AG04450 (cell line): Measurements from ENCODE around the gene NSUN7. TPM values are rescaled to one million over a fixed set of nuclear protein-coding genes. Genes with fewer than 3 reads are reported as not detected.

Experiments
- CTCF ChIA-PET: fragments of 300-600, 350-600 bp; formaldehyde crosslinking; extraction: SDS; loops from one replicate; lab custom pipeline; 2022; ENCODE audit warnings: antibody characterized with exemption, inconsistent platforms; lab: Charles Lee
- POLR2A ChIA-PET: fragments of 350-600 bp; formaldehyde crosslinking; extraction: SDS; loops from one replicate; lab custom pipeline; 2021; ENCODE audit warnings: antibody characterized with exemption, inconsistent platforms; lab: Yijun Ruan, JAX
- DNase-seq: peaks from one replicate; pipeline ENCODE4 v3.0.0-alpha.2; 2011; ENCODE audit warnings: low read depth, low spot score
- H3K27ac ChIP-seq: one replicate; pipeline ENCODE4 v1.5.1; 2012; ENCODE audit warnings: low read depth, low read length, control low read depth
- H3K27me3 ChIP-seq: one replicate; pipeline ENCODE4 v1.6.0; 2012; ENCODE audit warnings: low read length; ENCODE audit not compliant: control insufficient read depth, insufficient read depth
- H3K4me3 ChIP-seq: 2 replicates; pipeline ENCODE4 v1.5.1; 2011; ENCODE audit warnings: mild to moderate bottlenecking, low read depth, low read length, control low read depth
- H3K9me3 ChIP-seq: 2 replicates; pipeline ENCODE4 v1.5.1; 2012; ENCODE audit warnings: low read length; ENCODE audit not compliant: control insufficient read depth, insufficient read depth
- polyA plus RNA-seq: library from polyadenylated mRNA; depleted of rRNA; stranded (reverse); fragments of >200 nt; gene quantifications from 2 replicates; pipeline ENCODE4 v1.2.3, GENCODE V29; 2011; rRNA removed
- small RNA-seq: library from RNA; depleted of rRNA; stranded (forward); fragments of <200 nt; gene quantifications from one replicate; pipeline ENCODE3, GENCODE V24; 2012; ENCODE audit warnings: low read depth; ENCODE audit not compliant: insufficient read length
- TF ChIP-seq, protein P1 (sequence below): IDR thresholded peaks from 2 replicates; pipeline ENCODE4 v1.5.1; 2011; ENCODE audit warnings: low read depth, low read length, control low read depth, inconsistent platforms

Gene NSUN7
- polyA plus RNA-seq, 1 experiment, result 0.11 TPM

DNA sequence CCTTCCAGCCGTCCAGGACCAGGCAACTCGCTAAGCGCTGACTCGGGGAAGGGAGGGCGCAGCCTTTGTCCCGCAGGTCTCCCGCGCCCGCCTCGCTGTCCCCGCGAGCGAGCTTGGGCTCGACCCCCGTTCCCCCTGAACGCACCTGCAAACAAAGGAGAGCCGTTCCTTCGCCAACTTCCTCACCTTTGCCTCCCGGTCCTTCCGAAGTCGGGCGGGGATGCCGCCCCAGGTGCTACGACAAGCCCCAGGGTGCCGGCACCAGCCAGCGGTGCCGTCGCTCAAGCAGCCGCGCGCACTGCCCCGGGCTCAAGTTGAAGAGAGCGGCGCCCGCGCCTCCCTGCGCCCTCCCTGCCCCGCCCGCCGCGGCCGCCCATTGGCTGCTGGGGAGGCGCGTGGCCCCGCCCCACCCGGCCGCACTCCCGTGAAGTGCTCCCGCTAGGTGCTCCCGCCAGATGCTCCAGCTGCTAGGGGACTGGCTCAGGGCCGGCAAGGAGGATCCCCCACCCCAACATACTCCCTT lies 107.1 kb downstream of the NSUN7 start:
- ChIA-PET POLR2A (no interaction called here), CTCF (interaction anchor here (1.4 kb wide), 1 partner anchor 15 kb away, joined by 3 read pairs; no protein-coding TSS in a partner anchor)
- TF ChIP-seq, protein P1, sequence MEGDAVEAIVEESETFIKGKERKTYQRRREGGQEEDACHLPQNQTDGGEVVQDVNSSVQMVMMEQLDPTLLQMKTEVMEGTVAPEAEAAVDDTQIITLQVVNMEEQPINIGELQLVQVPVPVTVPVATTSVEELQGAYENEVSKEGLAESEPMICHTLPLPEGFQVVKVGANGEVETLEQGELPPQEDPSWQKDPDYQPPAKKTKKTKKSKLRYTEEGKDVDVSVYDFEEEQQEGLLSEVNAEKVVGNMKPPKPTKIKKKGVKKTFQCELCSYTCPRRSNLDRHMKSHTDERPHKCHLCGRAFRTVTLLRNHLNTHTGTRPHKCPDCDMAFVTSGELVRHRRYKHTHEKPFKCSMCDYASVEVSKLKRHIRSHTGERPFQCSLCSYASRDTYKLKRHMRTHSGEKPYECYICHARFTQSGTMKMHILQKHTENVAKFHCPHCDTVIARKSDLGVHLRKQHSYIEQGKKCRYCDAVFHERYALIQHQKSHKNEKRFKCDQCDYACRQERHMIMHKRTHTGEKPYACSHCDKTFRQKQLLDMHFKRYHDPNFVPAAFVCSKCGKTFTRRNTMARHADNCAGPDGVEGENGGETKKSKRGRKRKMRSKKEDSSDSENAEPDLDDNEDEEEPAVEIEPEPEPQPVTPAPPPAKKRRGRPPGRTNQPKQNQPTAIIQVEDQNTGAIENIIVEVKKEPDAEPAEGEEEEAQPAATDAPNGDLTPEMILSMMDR, result no peak
- Histone ChIP-seq H3K9me3 (no peaks in the 10 kb centered on the region), H3K4me3 (peak overlapping the region; percentile 53), H3K27ac (no peak overlapping the region), H3K27me3 (no peaks in the 10 kb centered on the region)
- no peak for DNase-seq

DNA sequence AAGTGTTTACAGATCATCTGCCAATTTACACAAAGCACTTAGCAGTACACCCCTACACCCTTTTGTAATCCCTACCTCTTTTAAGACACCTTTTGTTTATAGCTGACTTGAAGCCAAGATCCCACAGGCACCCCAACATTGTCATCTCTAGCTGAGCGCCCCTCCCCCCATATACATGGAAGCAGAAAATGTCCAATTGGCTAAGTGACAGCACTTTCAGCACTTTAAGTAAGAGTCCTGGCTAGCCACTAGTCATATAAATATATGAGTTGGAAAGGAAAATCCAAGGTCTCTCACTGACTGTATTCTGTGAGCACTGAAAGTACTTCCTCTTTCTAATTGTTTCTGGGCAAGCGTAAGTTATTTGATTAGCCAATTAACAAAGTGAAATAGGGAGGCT lies 108.2 kb downstream of the NSUN7 start:
- H3K4me3 ChIP-seq, result no peak overlapping the region
- ChIA-PET CTCF (interaction anchor here (1.1 to 1.5 kb wide), 2 partner anchors 17 to 39 kb away, joined by 3 to 7 read pairs; no protein-coding TSS in a partner anchor), POLR2A (no interaction called here)
- DNase-seq, result no peak
- H3K9me3 ChIP-seq, result no peaks in the 10 kb centered on the region
- TF ChIP-seq, protein P1, result no peak
- H3K27me3 ChIP-seq, result no peaks in the 10 kb centered on the region
- no peak overlapping the region for H3K27ac ChIP-seq

DNA sequence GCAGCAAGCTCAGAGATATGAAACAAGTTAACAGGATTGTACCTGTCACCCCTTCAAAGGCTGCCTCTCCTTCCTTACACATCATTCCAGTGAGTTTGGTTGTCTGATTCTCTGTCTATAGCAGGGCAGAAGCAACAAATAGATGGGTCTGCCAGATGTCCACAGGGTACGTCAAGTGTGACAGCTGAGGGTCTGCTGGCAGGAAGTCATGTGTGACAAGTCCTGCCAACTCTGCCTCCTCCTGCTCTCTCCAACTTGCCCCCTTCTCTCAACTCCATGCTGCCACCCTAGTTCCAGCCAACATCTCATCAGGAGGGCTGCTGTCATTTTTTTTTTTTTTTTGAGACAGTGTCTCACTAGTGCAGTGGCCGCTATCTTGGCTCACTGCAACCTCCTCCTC lies 109.2 kb downstream of the NSUN7 start:
- TF ChIP-seq, protein P1, result no peak
- DNase-seq, result no peak
- H3K27ac ChIP-seq, result no peak overlapping the region
- H3K27me3 ChIP-seq, result no peaks in the 10 kb centered on the region
- no peaks in the 10 kb centered on the region for H3K9me3 ChIP-seq
- POLR2A ChIA-PET, result no interaction called here
- no peak overlapping the region for H3K4me3 ChIP-seq
- CTCF ChIA-PET, result interaction anchor here (1.5 kb wide), 1 partner anchor 38 kb away, joined by 7 read pairs; no protein-coding TSS in a partner anchor

Small RNAs within 50 kb of the gene (small RNA-seq; reads per million reads assigned to genes)
- not detected for gene RF00019

Other genes starting within 250 kb of the NSUN7 start
- 0.48 and 0.62 TPM in 2 replicates for gene RBM47, start 120.1 kb upstream of the NSUN7 start, polyA plus RNA-seq